ENCODE measurements around the gene TBCE.

GRCh38 chr1:235429143-235429542 is 61.9 kb downstream of the TBCE start:
- TF ChIP-seq CTCF (IDR thresholded peaks at IDR 0.05; ENCODE audit: poor library complexity): no peak
- no peak for TF ChIP-seq EZH2phosphoT487 (IDR thresholded peaks at IDR 0.05; ENCODE audit: low read depth, severe bottlenecking, unreplicated experiment)

Measured in hepatocyte (in vitro differentiated cells).